Loucy (cell line): ENCODE data around the gene BCL2.
A peak's percentile ranks its signal among the peaks of the same experiment; 100 is the strongest.

Experiments
- H2AFZ ChIP-seq: fragments of 200-600 bp; sonication (generic); 2 replicates; pipeline ENCODE4 v1.6.0; 2016; ENCODE audit warnings: antibody characterized with exemption, mild to moderate bottlenecking, low read length, moderate library complexity
- H3F3A ChIP-seq: fragments of 200-600 bp; 2 replicates; pipeline ENCODE4 v1.6.0; 2016; ENCODE audit warnings: antibody characterized with exemption, low read depth, mild to moderate bottlenecking
- H3K27me3 ChIP-seq: fragments of 200-600 bp; sonication (generic); 2 replicates; pipeline ENCODE4 v1.6.1; 2014; ENCODE audit warnings: low read length, mild to moderate bottlenecking; ENCODE audit not compliant: insufficient read depth, poor library complexity, severe bottlenecking
- H3K36me3 ChIP-seq: fragments of 200-600 bp; sonication (generic); 2 replicates; pipeline ENCODE4 v1.6.1; 2016; ENCODE audit warnings: low read length; ENCODE audit not compliant: insufficient read depth
- H3K4me1 ChIP-seq: fragments of 200-600 bp; sonication (generic); 2 replicates; pipeline ENCODE4 v1.5.1; 2014; ENCODE audit warnings: low read length, mild to moderate bottlenecking; ENCODE audit not compliant: insufficient read depth, poor library complexity, severe bottlenecking
- H3K4me2 ChIP-seq: fragments of 200-600 bp; sonication (generic); 2 replicates; pipeline ENCODE4 v1.6.0; 2014; ENCODE audit warnings: antibody characterized with exemption, low read length, low read depth, mild to moderate bottlenecking; ENCODE audit not compliant: poor library complexity, severe bottlenecking
- H3K4me3 ChIP-seq: fragments of 200-600 bp; sonication (generic); 2 replicates; pipeline ENCODE4 v1.5.1; 2014; ENCODE audit warnings: low read length, mild to moderate bottlenecking, mixed read lengths; ENCODE audit not compliant: poor library complexity, severe bottlenecking
- H3K79me2 ChIP-seq: fragments of 200-600 bp; sonication (generic); 2 replicates; pipeline ENCODE4 v1.6.1; 2014; ENCODE audit warnings: low read length; ENCODE audit not compliant: insufficient read depth
- H3K9ac ChIP-seq: fragments of 200-600 bp; sonication (generic); 2 replicates; pipeline ENCODE4 v1.6.0; 2014; ENCODE audit warnings: mild to moderate bottlenecking, low read depth, low read length, moderate library complexity; ENCODE audit not compliant: poor library complexity, severe bottlenecking
- H3K9me2 ChIP-seq: fragments of 200-600 bp; sonication (generic); replicated peaks from 2 replicates; pipeline ENCODE4 v1.6.1; 2016; ENCODE audit warnings: low read depth, low read length, mixed read lengths
- H3K9me3 ChIP-seq: fragments of 200-600 bp; sonication (generic); 2 replicates; pipeline ENCODE4 v1.6.1; 2014; ENCODE audit warnings: mild to moderate bottlenecking, antibody characterized with exemption, low read length, low read depth; ENCODE audit not compliant: insufficient read depth
- H4K20me1 ChIP-seq: fragments of 200-600 bp; sonication (generic); 2 replicates; pipeline ENCODE4 v1.6.0; 2014; ENCODE audit warnings: antibody characterized with exemption, low read length, mild to moderate bottlenecking; ENCODE audit not compliant: insufficient read depth, poor library complexity, severe bottlenecking
- EZH2phosphoT487 ChIP-seq: fragments of 200-600 bp; IDR thresholded peaks from 2 replicates; pipeline ENCODE4 v1.6.1; 2018; ENCODE audit warnings: antibody characterized with exemption, mild to moderate bottlenecking, moderate library complexity, borderline replicate concordance
- TF ChIP-seq, protein P1 (sequence below): fragments of 200-600 bp; sonication (generic); conservative IDR thresholded peaks from 2 replicates; pipeline ENCODE4 v1.5.1; 2014; ENCODE audit warnings: mild to moderate bottlenecking, antibody characterized with exemption, low read length

BCL2 gene

GRCh38 chr18:63098018-63098981, 221.3 kb downstream of the BCL2 start:
- peak overlapping the region; percentile 80 for H3K4me2 ChIP-seq

GRCh38 chr18:63097178-63097577, 222.4 kb downstream of the BCL2 start:
- Histone ChIP-seq H4K20me1 (no peaks in the 10 kb centered on the region), H3K4me1 (peaks cover 81% of the 10 kb centered on the region), H3K9ac (peak overlapping the region; percentile 87), H3F3A (peaks cover 30% of the 10 kb centered on the region), H3K9me3 (no peaks in the 10 kb centered on the region), H3K4me2 (peak overlapping the region; percentile 80), H3K4me3 (no peak overlapping the region), H2AFZ (no peak overlapping the region), H3K79me2 (no peaks in the 10 kb centered on the region), H3K9me2 (no peaks in the 10 kb centered on the region), H3K36me3 (no peaks in the 10 kb centered on the region), H3K27me3 (no peaks in the 10 kb centered on the region)
- no peak for TF ChIP-seq EZH2phosphoT487
- TF ChIP-seq, protein P1, sequence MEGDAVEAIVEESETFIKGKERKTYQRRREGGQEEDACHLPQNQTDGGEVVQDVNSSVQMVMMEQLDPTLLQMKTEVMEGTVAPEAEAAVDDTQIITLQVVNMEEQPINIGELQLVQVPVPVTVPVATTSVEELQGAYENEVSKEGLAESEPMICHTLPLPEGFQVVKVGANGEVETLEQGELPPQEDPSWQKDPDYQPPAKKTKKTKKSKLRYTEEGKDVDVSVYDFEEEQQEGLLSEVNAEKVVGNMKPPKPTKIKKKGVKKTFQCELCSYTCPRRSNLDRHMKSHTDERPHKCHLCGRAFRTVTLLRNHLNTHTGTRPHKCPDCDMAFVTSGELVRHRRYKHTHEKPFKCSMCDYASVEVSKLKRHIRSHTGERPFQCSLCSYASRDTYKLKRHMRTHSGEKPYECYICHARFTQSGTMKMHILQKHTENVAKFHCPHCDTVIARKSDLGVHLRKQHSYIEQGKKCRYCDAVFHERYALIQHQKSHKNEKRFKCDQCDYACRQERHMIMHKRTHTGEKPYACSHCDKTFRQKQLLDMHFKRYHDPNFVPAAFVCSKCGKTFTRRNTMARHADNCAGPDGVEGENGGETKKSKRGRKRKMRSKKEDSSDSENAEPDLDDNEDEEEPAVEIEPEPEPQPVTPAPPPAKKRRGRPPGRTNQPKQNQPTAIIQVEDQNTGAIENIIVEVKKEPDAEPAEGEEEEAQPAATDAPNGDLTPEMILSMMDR = no peak

More at GRCh38 chr18:63098018-63098981, 221.3 kb downstream of the BCL2 start:
- Histone ChIP-seq H2AFZ (0 out of 2 replicates have a peak overlapping the region, but pooled peaks have one; percentile 11), H3K79me2 (no peaks in the 10 kb centered on the region), H3K9me3 (no peaks in the 10 kb centered on the region), H3K36me3 (no peaks in the 10 kb centered on the region), H3K9ac (peak overlapping the region; percentile 87), H3K4me3 (peak overlapping the region; percentile 61), H3K27me3 (no peaks in the 10 kb centered on the region), H3K9me2 (no peaks in the 10 kb centered on the region), H3K4me1 (peaks cover 89% of the 10 kb centered on the region), H3F3A (peaks cover 30% of the 10 kb centered on the region), H4K20me1 (no peaks in the 10 kb centered on the region)
- TF ChIP-seq, protein P1 = no peak
- TF ChIP-seq EZH2phosphoT487 = no peak

- Histone ChIP-seq H3K27me3 (no peaks in the 10 kb centered on the region), H2AFZ (0 out of 2 replicates have a peak overlapping the region, but pooled peaks have one; percentile 10), H3K9ac (peak overlapping the region; percentile 87), H3K4me3 (no peak overlapping the region), H3K79me2 (no peaks in the 10 kb centered on the region), H3K9me2 (no peaks in the 10 kb centered on the region), H3K9me3 (no peaks in the 10 kb centered on the region), H4K20me1 (no peaks in the 10 kb centered on the region), H3F3A (peaks cover 23% of the 10 kb centered on the region), H3K4me1 (peaks cover 74% of the 10 kb centered on the region), H3K36me3 (no peaks in the 10 kb centered on the region), H3K4me2 (no peak overlapping the region)
- TF ChIP-seq EZH2phosphoT487 = no peak
- TF ChIP-seq, protein P1 = no peak
Measured at GRCh38 chr18:63096327-63096874, 223.2 kb downstream of the BCL2 start.
